GM12872 (cell line): ENCODE measurements around the gene DICER1.

ENCODE experiments used
- CTCF ChIP-seq: IDR thresholded peaks from 3 replicates; pipeline ENCODE4 v1.5.1; 2011; ENCODE audit warnings: low read depth, mild to moderate bottlenecking, low read length, moderate library complexity; ENCODE audit not compliant: insufficient read depth

The DICER1 gene

GRCh38 chr14:95183082-95183481, 25.8 kb upstream of the DICER1 start:
- TF ChIP-seq CTCF, result no peak

- no peak for TF ChIP-seq CTCF
Measured at GRCh38 chr14:95182379-95182778, 25.1 kb upstream of the DICER1 start.

DNA sequence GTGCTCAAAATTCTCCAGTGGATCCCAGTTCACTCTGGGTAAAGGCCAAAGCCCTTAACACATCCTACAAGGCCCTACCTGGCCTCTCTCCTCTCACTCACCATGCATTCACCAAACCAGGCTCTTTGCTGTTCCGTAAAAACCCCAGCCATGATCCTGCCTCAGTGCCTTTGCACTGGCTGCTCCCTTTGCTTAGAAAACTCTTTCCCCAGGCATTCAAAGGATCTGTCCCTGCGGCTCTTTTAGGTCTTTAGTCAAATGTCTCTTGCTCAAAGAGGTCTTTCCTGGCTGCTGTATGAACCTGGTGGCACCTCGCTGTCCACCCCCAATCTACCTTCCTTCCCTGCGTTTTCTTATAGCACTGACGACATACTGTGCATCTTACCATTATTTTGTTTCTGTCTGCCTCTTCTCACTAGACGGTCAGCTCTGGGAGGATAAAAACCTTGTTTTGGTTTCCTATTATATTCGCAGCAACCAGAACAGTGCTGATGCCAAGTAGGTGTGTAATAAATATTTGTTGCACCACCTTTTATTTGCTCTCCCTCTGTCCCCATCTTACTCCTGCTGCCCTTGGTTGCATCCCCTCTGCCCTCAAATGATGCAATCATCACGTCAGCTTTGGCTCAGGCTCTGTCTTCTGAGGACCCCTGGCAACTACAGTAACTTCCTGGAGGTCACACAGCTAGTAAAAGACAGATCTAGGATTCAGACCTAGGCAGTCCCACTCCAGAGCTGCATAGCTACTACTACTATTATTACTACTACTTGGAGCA, 23.8 kb upstream of the DICER1 start:
- no peak for TF ChIP-seq CTCF

GRCh38 chr14:95174184-95174792, 17.0 kb upstream of the DICER1 start:
- no peak for TF ChIP-seq CTCF

DNA sequence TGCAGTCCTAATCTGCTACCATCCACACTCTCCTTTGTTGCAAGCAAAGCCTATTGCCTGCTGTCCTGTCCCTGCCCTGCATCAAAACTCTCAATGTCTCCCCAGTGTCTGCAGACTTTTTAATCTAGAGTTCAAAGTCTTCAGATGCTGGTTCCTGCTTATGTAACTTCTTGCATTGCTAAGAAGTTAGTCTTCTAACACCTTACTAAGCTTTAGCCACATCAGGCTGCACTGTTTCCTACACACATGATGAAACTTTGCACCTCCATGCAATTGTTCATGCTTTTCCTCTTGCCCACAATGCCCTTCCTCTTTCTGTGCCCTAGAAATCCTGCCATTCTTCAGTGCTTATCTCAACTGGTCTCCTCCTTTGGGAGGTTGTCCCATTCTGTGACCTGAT, 16.2 kb upstream of the DICER1 start:
- no peak for TF ChIP-seq CTCF

GRCh38 chr14:95167177-95167576, 9.8 kb upstream of the DICER1 start:
- no peak for TF ChIP-seq CTCF

DNA sequence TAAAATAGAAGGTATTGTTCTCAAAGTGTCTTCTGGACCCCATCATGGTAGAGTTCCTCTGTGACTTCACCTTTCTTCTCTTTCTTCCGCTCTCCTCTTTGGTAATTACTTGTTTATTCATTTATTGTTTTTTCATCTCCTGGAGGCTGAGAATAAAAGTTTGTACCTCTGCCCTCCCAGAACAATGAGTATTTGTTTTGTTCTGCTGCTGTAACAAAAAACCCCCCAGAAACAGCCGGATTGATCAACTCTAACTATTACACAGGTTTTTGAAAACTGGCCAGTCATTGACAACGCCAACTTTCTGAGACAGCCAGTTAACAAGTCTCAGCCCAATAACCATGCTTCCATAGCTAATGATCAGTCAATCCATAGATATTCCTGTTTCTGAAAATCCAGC, 8.2 kb upstream of the DICER1 start:
- TF ChIP-seq CTCF, result no peak
